ENCODE data around the gene MYO7A. TPM values are rescaled to one million over a fixed set of nuclear protein-coding genes. Genes with fewer than 3 reads are reported as not detected.

The MYO7A gene
- total and polyA plus RNA-seq, 2 experiments from 2014 or later: 0.48 to 1.6 TPM

DNA sequence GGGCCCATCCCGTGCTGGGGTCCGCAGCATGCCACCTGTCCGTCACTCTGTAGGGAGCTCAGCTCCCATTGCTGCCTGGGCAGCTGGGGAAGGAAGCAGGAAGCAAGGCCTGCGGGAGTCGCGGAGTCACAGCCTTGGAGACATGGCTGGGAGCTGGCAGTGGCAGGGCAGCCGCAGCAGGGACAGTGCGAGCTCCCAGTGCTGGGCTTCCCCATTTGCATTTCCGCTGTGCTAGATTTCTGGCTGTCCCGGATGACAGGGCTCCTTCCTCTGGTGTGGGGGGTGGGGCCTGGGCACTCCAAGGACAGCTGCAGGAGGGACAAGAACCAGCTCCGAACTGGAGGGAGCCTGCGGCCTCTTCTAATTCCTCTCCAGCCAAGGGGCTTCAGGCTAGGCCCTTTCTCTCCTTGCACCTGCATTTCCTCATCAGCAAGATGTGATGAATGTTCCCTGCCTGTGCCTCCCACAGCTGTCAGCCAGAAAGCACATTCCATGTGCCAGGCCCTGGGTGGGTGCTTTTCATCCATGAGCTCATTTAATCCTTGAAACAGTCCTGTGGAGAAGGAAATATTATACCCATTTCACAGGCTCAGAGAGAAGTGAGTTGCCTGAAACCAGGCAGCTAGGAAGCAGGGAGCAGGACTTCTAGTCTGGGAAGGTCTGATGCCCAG lies 48.0 kb downstream of the MYO7A start:
- no peaks in the 10 kb centered on the region for H3K36me3 ChIP-seq
- H3K27ac ChIP-seq: no peak overlapping the region
- peaks cover 7% of the 10 kb centered on the region for H3K4me1 ChIP-seq (ENCODE audit: low read depth)
- no peaks in the 10 kb centered on the region for H3K9me3 ChIP-seq (ENCODE audit: low read depth)
- DNase-seq (ENCODE audit: low read depth in 1 of 2, low spot score in 1 of 2): peak in 1 of 2 donors; percentile 31
- no peak overlapping the region for H3K4me3 ChIP-seq
- TF ChIP-seq CTCF (IDR thresholded peaks at IDR 0.05; ENCODE audit: low read depth, low read length): no peak
- no peaks in the 10 kb centered on the region for H3K27me3 ChIP-seq

GRCh38 chr11:77176996-77177395 lies 49.0 kb downstream of the MYO7A start:
- TF ChIP-seq CTCF (IDR thresholded peaks at IDR 0.05; ENCODE audit: low read depth, low read length): no peak
- no peaks in the 10 kb centered on the region for H3K36me3 ChIP-seq

GRCh38 chr11:77178150-77178549 lies 50.1 kb downstream of the MYO7A start:
- DNase-seq (ENCODE audit: low read depth in 1 of 2, low spot score in 1 of 2): no peak
- Histone ChIP-seq H3K4me3 (no peak overlapping the region), H3K9me3 (ENCODE audit: low read depth) (no peaks in the 10 kb centered on the region), H3K27me3 (no peaks in the 10 kb centered on the region), H3K36me3 (no peaks in the 10 kb centered on the region), H3K27ac (no peak overlapping the region), H3K4me1 (ENCODE audit: low read depth) (peaks cover 4% of the 10 kb centered on the region)
- TF ChIP-seq CTCF (IDR thresholded peaks at IDR 0.05; ENCODE audit: low read depth, low read length): no peak

More at GRCh38 chr11:77176996-77177395, 49.0 kb downstream of the MYO7A start:
- Histone ChIP-seq H3K4me1 (ENCODE audit: low read depth) (peaks cover 7% of the 10 kb centered on the region), H3K4me3 (no peak overlapping the region), H3K9me3 (ENCODE audit: low read depth) (no peaks in the 10 kb centered on the region), H3K27ac (no peak overlapping the region), H3K27me3 (no peaks in the 10 kb centered on the region)
- no peak for DNase-seq (ENCODE audit: low read depth in 1 of 2, low spot score in 1 of 2)

GRCh38 chr11:77179048-77179447 lies 51.0 kb downstream of the MYO7A start:
- no peak overlapping the region for H3K27ac ChIP-seq
- no peak overlapping the region for H3K4me3 ChIP-seq
- H3K9me3 ChIP-seq (ENCODE audit: low read depth): no peaks in the 10 kb centered on the region
- peaks cover 4% of the 10 kb centered on the region for H3K4me1 ChIP-seq (ENCODE audit: low read depth)
- H3K36me3 ChIP-seq: no peaks in the 10 kb centered on the region
- H3K27me3 ChIP-seq: no peaks in the 10 kb centered on the region
- no peak for TF ChIP-seq CTCF (IDR thresholded peaks at IDR 0.05; ENCODE audit: low read depth, low read length)
- no peak for DNase-seq (ENCODE audit: low read depth in 1 of 2, low spot score in 1 of 2)

GRCh38 chr11:77179681-77180080 lies 51.6 kb downstream of the MYO7A start:
- TF ChIP-seq CTCF (IDR thresholded peaks at IDR 0.05; ENCODE audit: low read depth, low read length): no peak
- no peak for DNase-seq (ENCODE audit: low read depth in 1 of 2, low spot score in 1 of 2)
- H3K27ac ChIP-seq: no peak overlapping the region
- H3K9me3 ChIP-seq (ENCODE audit: low read depth): no peaks in the 10 kb centered on the region
- no peak overlapping the region for H3K4me3 ChIP-seq
- peaks cover 4% of the 10 kb centered on the region for H3K4me1 ChIP-seq (ENCODE audit: low read depth)
- no peaks in the 10 kb centered on the region for H3K36me3 ChIP-seq
- H3K27me3 ChIP-seq: no peaks in the 10 kb centered on the region

Data from cardiac muscle cell (in vitro differentiated cells and primary cell).